ENCODE data around the gene SKOR2. TPM values are rescaled to one million over a fixed set of nuclear protein-coding genes. Genes with fewer than 3 reads are reported as not detected.

SKOR2 gene
- total and polyA plus RNA-seq, 9 of the 15 experiments (the other 6 are each of a cell fraction or from before 2014, with no cell fraction given) = not detected

GRCh38 chr18:47175898-47176575 is 75.4 kb downstream of the SKOR2 start, which contains the start of gene IER3IP1 (continued):
- TF ChIP-seq ATF1 (CRISPR knock-in tag; IDR thresholded peaks at IDR 0.05) (no peak), ATF1 (tag; IDR thresholded peaks at IDR 0.05) (0 out of 2 replicates have a peak, but pooled peaks have one; percentile 20), GTF3C2 (IDR thresholded peaks at IDR 0.05; ENCODE audit: borderline replicate concordance, extremely low read depth, insufficient read length) (no peak), MNT (conservative IDR thresholded peaks at IDR 0.05) (peak in 1 of 2 experiments; percentile 63), E2F6 (IDR thresholded peaks at IDR 0.05; ENCODE audit: borderline replicate concordance in 1 of 2, extremely low read depth in 1 of 2, insufficient read depth in 1 of 2, insufficient read length in 1 of 2, low read depth in 1 of 2, low read length in 1 of 2, poor library complexity in 1 of 2, severe bottlenecking in 1 of 2) (peak; percentile 21 to 64), HMGN3 (IDR thresholded peaks at IDR 0.05; ENCODE audit: borderline replicate concordance, extremely low read depth, insufficient read length, low read depth, low read length) (no peak), HOMEZ (CRISPR knock-in tag; IDR thresholded peaks at IDR 0.05) (no peak), SIX5 (IDR thresholded peaks at IDR 0.05; ENCODE audit: borderline replicate concordance in 1 of 2, insufficient read depth in 1 of 2, low read depth in 1 of 2, low read length in 2 of 2) (no peak), NR2C1 (IDR thresholded peaks at IDR 0.05) (no peak), NR2C1 (tag; IDR thresholded peaks at IDR 0.05) (no peak), MAX (CRISPR knock-in tag; IDR thresholded peaks at IDR 0.05) (no peak; the same call in 1 of the 2 replicates), CTBP1 (IDR thresholded peaks at IDR 0.05; ENCODE audit: borderline replicate concordance) (no peak; the same call in 1 of the 2 replicates), E2F3 (CRISPR knock-in tag; IDR thresholded peaks at IDR 0.05) (peak; percentile 24; the same call in 1 of the 2 replicates), RCOR1 (IDR thresholded peaks at IDR 0.05; ENCODE audit: borderline replicate concordance in 1 of 2, low read depth in 2 of 2, low read length in 2 of 2) (peak in 1 of 2 experiments; percentile 22; a peak in 1 of 4 replicates), ZNF699 (CRISPR knock-in tag; IDR thresholded peaks at IDR 0.05; ENCODE audit: insufficient replicate concordance) (no peak), CREB3L1 (IDR thresholded peaks at IDR 0.05; ENCODE audit: borderline replicate concordance, low read depth) (peak; percentile 94), ZNF830 (CRISPR knock-in tag; IDR thresholded peaks at IDR 0.05) (no peak)
